ENCODE results near the gene ARHGEF16.

GRCh38 chr1:3476666-3477065 is 22.2 kb downstream of the ARHGEF16 start:
- TF ChIP-seq, protein P1, sequence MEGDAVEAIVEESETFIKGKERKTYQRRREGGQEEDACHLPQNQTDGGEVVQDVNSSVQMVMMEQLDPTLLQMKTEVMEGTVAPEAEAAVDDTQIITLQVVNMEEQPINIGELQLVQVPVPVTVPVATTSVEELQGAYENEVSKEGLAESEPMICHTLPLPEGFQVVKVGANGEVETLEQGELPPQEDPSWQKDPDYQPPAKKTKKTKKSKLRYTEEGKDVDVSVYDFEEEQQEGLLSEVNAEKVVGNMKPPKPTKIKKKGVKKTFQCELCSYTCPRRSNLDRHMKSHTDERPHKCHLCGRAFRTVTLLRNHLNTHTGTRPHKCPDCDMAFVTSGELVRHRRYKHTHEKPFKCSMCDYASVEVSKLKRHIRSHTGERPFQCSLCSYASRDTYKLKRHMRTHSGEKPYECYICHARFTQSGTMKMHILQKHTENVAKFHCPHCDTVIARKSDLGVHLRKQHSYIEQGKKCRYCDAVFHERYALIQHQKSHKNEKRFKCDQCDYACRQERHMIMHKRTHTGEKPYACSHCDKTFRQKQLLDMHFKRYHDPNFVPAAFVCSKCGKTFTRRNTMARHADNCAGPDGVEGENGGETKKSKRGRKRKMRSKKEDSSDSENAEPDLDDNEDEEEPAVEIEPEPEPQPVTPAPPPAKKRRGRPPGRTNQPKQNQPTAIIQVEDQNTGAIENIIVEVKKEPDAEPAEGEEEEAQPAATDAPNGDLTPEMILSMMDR (IDR thresholded peaks at IDR 0.05): no peak
- TF ChIP-seq EP300 (IDR thresholded peaks at IDR 0.05): no peak
- no peak for TF ChIP-seq POLR2A (IDR thresholded peaks at IDR 0.05)
